GM12874 (cell line): ENCODE data around the gene NKX2-8.

Source experiments
- CTCF ChIP-seq: IDR thresholded peaks from 2 replicates; pipeline ENCODE4 v1.5.1; 2011; ENCODE audit warnings: low read depth, mild to moderate bottlenecking, control low read depth, low read length, moderate library complexity; ENCODE audit not compliant: insufficient read depth

Gene NKX2-8

GRCh38 chr14:36579573-36580140 is 2.8 kb downstream of the NKX2-8 start:
- no peak for TF ChIP-seq CTCF

- TF ChIP-seq CTCF, result no peak
These were observed 3.3 kb downstream of the NKX2-8 start for GRCh38 chr14:36579001-36579555.

- no peak for TF ChIP-seq CTCF
These were observed 12.3 kb downstream of the NKX2-8 start for GRCh38 chr14:36570065-36570464.

- peak; percentile 71 for TF ChIP-seq CTCF
These were observed 25.5 kb downstream of the NKX2-8 start for GRCh38 chr14:36556811-36557433.

- no peak for TF ChIP-seq CTCF
These were observed 26.2 kb downstream of the NKX2-8 start for GRCh38 chr14:36555998-36556743.

- peak; percentile 49 for TF ChIP-seq CTCF
These were observed 28.7 kb downstream of the NKX2-8 start for GRCh38 chr14:36553656-36554260.

GRCh38 chr14:36550899-36551298 is 31.5 kb downstream of the NKX2-8 start:
- TF ChIP-seq CTCF, result no peak
